GM18520 (cell line): ENCODE data around the gene NABP2.
"Not testable (repeated sequence)": the region's sequence is repeated elsewhere in the genome, so short reads cannot be mapped to it uniquely, and the experiment has no call there.

Experiments
- ATAC-seq: cut with Tn5 transposase; IDR thresholded peaks from one replicate; pipeline ENCODE4 v1.9.1; 2021; ENCODE audit not compliant: unreplicated experiment

Gene NABP2

GRCh38 chr12:56242986-56243385 lies 18.8 kb downstream of the NABP2 start:
- ATAC-seq = no peak

- no peak for ATAC-seq
Observed at GRCh38 chr12:56243731-56244181, 19.6 kb downstream of the NABP2 start.

DNA sequence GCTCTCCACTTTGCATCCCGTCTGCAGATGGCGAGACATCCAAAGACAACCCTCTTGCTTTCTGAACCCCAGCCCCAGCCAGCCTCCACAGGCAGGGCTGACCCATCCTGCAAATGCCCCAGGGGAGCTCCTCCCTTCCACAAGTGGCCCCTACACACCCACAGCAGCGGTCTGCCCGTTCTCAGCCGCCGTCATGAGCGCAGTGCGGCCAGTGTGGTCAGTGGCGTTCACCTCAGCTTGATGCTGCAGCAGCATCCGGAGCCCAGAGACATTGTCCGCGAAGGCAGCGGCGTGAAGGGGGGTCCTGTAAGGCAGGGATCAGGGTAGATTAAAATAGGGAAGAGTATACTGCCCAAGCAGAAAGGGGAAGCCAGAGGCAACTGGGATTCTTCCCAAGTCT lies 20.4 kb downstream of the NABP2 start:
- no peak for ATAC-seq

GRCh38 chr12:56247923-56248322 lies 23.8 kb downstream of the NABP2 start:
- no peak for ATAC-seq

GRCh38 chr12:56248711-56249110 lies 24.6 kb downstream of the NABP2 start:
- no peak for ATAC-seq

DNA sequence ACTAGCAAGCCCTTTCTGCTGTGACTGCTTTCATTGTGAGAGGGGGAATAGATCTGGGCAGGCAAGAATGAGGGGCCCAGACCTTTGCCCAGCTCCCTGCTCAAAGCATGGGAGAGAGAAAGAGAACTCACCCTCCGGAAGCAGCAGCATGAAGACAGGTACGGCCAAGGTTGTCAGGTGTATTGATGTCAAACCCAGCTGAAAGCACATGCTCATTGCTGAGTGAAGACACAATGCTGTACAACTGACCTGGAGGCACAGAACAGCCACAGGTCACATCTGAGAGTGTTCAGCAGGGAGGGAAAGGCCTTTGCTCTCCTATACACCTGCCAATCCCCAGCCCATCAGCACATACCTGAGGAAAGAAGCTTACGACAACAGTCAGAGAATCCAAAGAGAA lies 28.5 kb downstream of the NABP2 start:
- no peak for ATAC-seq

DNA sequence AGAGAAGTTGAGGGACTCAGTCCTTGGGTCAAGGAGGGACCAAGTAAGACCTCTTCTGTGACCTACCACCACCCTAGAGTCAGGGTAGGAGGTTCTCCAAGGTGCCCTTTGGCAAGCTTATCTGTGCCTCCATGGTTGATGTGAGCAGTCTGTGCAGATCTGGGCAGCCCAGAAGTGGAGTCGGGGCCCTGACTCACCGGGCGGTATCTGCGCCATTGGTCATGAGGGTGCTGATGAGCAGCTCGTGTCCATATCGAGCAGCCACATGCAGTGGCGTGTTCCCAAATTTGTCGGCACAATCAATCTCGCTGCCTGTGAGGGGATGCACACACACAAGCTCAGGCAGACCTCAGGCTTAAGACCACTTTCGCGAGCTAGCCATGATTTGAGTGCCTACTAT lies 28.9 kb downstream of the NABP2 start:
- ATAC-seq = no peak

DNA sequence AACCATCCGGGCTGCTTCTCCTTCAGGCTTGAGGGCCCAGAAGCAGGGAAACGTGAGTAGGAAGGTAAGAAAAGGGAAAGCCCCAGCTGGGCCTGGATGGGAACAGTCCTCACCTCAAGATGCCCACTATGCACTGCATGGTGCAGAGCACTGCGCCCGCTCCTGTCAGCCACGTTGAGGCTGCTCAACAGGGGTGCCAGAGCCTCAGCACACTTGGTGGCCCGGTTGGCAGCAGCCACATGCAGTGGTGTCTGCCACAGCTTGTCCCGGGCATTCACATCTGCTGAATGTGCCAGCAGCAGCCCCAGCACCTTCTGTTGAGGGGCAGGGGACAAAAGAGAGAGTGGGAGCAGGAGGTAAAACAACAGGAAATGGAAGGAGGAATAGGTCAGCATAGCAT lies 31.5 kb downstream of the NABP2 start:
- ATAC-seq = no peak

GRCh38 chr12:56256326-56256960 lies 32.3 kb downstream of the NABP2 start:
- ATAC-seq = no peak

- ATAC-seq = no peak
Observed at GRCh38 chr12:56257071-56257470, 32.9 kb downstream of the NABP2 start.

GRCh38 chr12:56257491-56258067 lies 33.4 kb downstream of the NABP2 start:
- no peak for ATAC-seq

GRCh38 chr12:56258068-56258819 lies 34.1 kb downstream of the NABP2 start, which contains the start of gene ANKRD52:
ANKRD52 (minus strand) TSS chr12:56258384; CDS start chr12:56258269, 115 bp downstream.
- ATAC-seq = peak; percentile 67

- no peak for ATAC-seq
Observed at GRCh38 chr12:56258820-56259183, 34.7 kb downstream of the NABP2 start.

DNA sequence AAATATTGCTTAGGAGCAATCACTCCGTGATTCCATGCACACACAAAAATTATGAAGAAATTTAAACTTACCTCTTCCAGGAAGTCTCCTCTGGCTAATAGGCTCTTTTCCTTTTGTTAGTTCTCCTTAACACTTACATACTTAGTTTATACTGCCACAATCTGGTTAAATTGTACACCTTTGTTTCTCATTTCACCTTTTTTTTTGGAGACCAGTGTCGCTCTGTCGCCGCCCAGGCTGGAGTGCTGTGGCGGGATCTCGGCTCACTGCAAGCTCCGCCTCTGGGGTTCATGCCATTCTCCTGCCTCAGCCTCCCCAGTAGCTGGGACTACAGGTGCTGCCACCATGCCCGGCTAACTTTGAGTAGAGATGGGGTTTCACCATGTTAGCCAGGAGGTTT lies 36.2 kb downstream of the NABP2 start:
- no peak for ATAC-seq

DNA sequence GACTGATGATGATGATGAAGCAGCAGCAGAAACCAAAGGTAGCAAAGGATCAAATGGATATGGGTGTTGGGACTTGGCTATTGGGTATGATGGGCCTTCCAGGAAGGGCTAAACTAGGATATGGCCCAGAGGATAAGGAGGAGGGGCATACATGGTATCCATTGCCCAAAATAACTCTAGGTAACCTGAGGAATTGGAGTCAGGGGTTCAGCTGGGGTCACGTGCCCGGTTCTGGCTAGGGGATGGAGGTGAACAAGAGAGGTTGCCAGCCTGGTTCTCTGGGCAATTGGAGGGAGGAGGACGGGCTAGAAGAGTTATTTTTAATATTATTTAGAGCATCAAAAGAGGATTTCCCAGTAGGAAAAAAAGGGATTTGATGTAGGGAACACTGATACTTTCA lies 36.8 kb downstream of the NABP2 start:
- ATAC-seq = no peak

DNA sequence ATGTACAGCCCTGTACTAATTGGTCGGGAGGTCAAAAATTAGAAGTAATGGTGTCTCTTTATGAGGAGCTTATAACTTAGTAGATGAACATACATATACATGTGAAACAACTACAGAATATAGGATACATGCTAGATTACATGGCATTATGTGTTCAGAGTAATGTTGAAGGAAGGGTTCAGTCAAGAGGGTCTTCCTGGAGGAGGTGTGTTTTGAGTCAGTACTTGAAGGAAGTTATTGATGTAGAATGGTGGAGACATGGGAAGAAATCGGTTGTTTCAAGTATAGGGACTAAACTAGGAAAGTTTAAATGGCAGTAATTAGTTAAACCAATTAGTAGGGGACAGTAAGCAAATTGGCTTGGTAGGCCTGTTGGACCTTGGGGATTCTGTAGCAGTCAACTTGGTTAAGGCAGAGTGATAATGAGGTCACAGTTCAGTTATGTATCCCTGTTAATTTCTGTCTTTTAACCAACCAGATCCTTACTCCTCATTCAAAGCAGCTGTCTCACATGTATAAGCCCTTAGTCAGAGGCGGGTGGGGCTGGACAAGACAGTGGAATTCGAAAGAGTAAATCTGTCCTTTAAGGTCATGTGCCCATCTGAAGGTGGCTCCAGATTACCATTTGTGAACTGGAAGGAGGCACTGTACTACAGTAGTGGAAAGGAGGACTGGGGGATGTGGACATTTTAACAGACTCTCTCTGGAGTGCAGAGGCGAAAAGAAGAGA lies 37.5 kb downstream of the NABP2 start:
- ATAC-seq = no peak

DNA sequence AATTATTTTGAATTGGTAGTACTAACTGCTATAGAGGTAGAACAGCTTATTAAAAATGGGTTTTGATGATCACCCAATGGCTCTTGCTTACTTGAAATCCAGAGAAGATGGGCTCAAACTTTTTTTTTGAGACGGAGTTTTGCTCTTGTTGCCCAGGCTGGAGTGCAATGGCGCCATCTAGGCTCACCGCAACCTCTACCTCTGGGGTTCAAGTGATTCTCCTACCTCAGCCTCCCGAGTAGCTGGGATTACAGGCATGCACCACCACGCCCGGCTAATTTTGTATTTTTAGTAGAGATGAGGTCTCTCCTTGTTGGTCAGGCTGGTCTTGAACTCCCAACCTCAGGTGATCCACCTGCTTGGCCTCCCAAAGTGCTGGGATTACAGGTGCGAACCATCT lies 38.8 kb downstream of the NABP2 start:
- ATAC-seq = not testable (repeated sequence)

DNA sequence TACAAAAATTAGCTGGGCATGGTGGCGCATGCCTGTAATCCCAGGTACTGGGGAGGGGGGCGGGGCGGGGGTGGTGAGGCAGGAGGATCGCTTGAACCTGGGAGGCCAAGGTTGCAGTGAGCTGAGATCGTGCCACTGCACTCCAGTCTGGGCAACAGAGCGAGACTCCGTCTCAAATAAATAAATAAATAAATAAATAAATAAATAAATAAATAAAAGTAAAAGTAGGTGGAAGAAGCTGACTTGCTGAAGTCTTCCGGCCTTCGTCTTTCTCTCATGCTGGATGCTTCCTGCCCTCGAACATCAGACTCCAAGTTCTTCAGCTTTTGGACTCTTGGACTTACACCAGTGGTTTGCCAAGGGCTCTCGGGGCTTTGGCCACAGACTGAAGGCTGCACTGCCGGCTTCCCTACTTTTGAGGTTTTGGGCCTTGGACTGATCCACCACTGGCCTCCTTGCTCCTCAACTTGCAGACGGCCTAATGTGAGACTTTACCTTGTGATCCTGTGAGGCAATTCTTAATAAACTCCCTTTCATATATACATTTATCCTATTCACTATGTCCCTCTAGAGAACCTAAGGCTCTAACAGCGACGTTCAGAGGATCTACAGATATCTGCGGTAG lies 42.0 kb downstream of the NABP2 start:
- ATAC-seq = not testable (repeated sequence)

- peak; percentile 74 for ATAC-seq
Observed at GRCh38 chr12:56266693-56267442, 42.7 kb downstream of the NABP2 start, which contains the start of gene COQ10A. COQ10A (plus strand) TSS chr12:56266942; CDS start chr12:56267119, 177 bp downstream.

GRCh38 chr12:56267443-56268071 lies 43.4 kb downstream of the NABP2 start:
- ATAC-seq = no peak
